IMR-90 (cell line): Measurements from ENCODE around the gene LAMB1. TPM values are rescaled to one million over a fixed set of nuclear protein-coding genes. Genes with fewer than 3 reads are reported as not detected.
A peak's percentile ranks its signal among the peaks of the same experiment; 100 is the strongest.

Experiments used
- ATAC-seq: fragments of 200-7000 bp; cut with Tn5 transposase; 2 replicates; pipeline ENCODE4 v1.9.1; 2020; ENCODE audit warnings: low read depth, mild to moderate bottlenecking, moderate library complexity
- BruUV-seq: library from RNA; stranded (reverse); fragments of 400-500 nt; replicated peaks from 2 replicates; lab custom pipeline; 2021; lab: Mats Ljungman, UMichigan
- CTCF ChIA-PET: fragments of 300-600 bp; formaldehyde crosslinking; extraction: SDS; loops from one replicate; lab custom pipeline; 2021; ENCODE audit warnings: antibody characterized with exemption; lab: Yijun Ruan, JAX
- POLR2A ChIA-PET: fragments of 300-600 bp; sonication (Branson Sonifier 250); formaldehyde crosslinking; loops from one replicate; lab custom pipeline; 2022; ENCODE audit warnings: antibody characterized with exemption; ENCODE audit not compliant: unreplicated experiment; lab: Charles Lee
- DNase-seq: peaks from one replicate; pipeline ENCODE4 v3.0.0; 2013
- H2AFZ ChIP-seq: replicated peaks from 2 replicates; pipeline ENCODE3; 2013; ENCODE audit warnings: low read length, mild to moderate bottlenecking; ENCODE audit not compliant: poor library complexity
- H2AK5ac ChIP-seq: 2 replicates; pipeline ENCODE4 v1.6.1; 2013; ENCODE audit warnings: low read depth, low read length, inconsistent platforms
- H2AK9ac ChIP-seq: replicated peaks from 2 replicates; pipeline ENCODE3; 2013; ENCODE audit warnings: mild to moderate bottlenecking, low read depth, low read length, moderate library complexity; ENCODE audit not compliant: poor library complexity
- H2BK120ac ChIP-seq: 2 replicates; pipeline ENCODE4 v1.6.1; 2013; ENCODE audit warnings: low read depth, low read length, inconsistent platforms
- H2BK15ac ChIP-seq: 3 replicates; pipeline ENCODE4 v1.6.1; 2013; ENCODE audit warnings: low read depth, low read length, inconsistent platforms
- H2BK20ac ChIP-seq: 2 replicates; pipeline ENCODE4 v1.6.1; 2013; ENCODE audit warnings: low read depth, mild to moderate bottlenecking, inconsistent platforms, low read length, moderate library complexity
- H2BK5ac ChIP-seq: 2 replicates; pipeline ENCODE4 v1.6.1; 2013; ENCODE audit warnings: mild to moderate bottlenecking, low read depth, low read length, inconsistent platforms; ENCODE audit not compliant: poor library complexity, severe bottlenecking
- H3K14ac ChIP-seq: replicated peaks from 2 replicates; pipeline ENCODE4 v1.6.1; 2013; ENCODE audit warnings: low read depth, low read length, inconsistent platforms
- H3K18ac ChIP-seq: 2 replicates; pipeline ENCODE4 v1.6.1; 2013; ENCODE audit warnings: low read depth, low read length, control low read depth
- H3K23ac ChIP-seq: 2 replicates; pipeline ENCODE4 v1.6.1; 2013; ENCODE audit warnings: low read depth, low read length, inconsistent platforms
- H3K27ac ChIP-seq: 2 replicates; pipeline ENCODE4 v1.5.1; 2013; ENCODE audit warnings: mild to moderate bottlenecking, control low read depth, low read length; ENCODE audit not compliant: insufficient read depth
- H3K27me3 ChIP-seq: 2 replicates; pipeline ENCODE4 v1.6.1; 2013; ENCODE audit warnings: low read length; ENCODE audit not compliant: control insufficient read depth, insufficient read depth
- H3K36me3 ChIP-seq: 2 replicates; pipeline ENCODE4 v1.6.1; 2013; ENCODE audit warnings: low read length, mixed read lengths; ENCODE audit not compliant: control insufficient read depth, insufficient read depth
- H3K4ac ChIP-seq: 2 replicates; pipeline ENCODE4 v1.6.1; 2013; ENCODE audit warnings: low read depth, low read length, inconsistent platforms
- H3K4me1 ChIP-seq: 2 replicates; pipeline ENCODE4 v1.6.1; 2013; ENCODE audit warnings: low read length, mixed read lengths; ENCODE audit not compliant: control insufficient read depth, insufficient read depth
- H3K4me2 ChIP-seq: 2 replicates; pipeline ENCODE4 v1.6.1; 2013; ENCODE audit warnings: low read depth, mild to moderate bottlenecking, control low read depth, low read length, moderate library complexity
- H3K4me3 ChIP-seq: 2 replicates; pipeline ENCODE4 v1.5.1; 2013; ENCODE audit warnings: low read depth, mild to moderate bottlenecking, control low read depth, low read length, moderate library complexity; ENCODE audit not compliant: insufficient read depth
- H3K56ac ChIP-seq: 2 replicates; pipeline ENCODE4 v1.6.1; 2013; ENCODE audit warnings: low read length, inconsistent platforms; ENCODE audit not compliant: insufficient read depth; ENCODE audit errors: extremely low read depth
- H3K79me1 ChIP-seq, 2 experiments: 2 replicates each; pipeline ENCODE4 v1.6.1; 2013; ENCODE audit warnings: low read length in 2 of 2, inconsistent platforms in 1 of 2, low read depth in 1 of 2
- H3K9ac ChIP-seq: 2 replicates; pipeline ENCODE4 v1.6.1; 2013; ENCODE audit warnings: low read depth, low read length, control low read depth
- H3K9me1 ChIP-seq: 2 replicates; pipeline ENCODE4 v1.6.1; 2013; ENCODE audit warnings: low read length, inconsistent platforms; ENCODE audit not compliant: insufficient read depth
- H3K9me3 ChIP-seq: 2 replicates; pipeline ENCODE4 v1.6.1; 2013; ENCODE audit warnings: low read length; ENCODE audit not compliant: control insufficient read depth, insufficient read depth
- H4K20me1 ChIP-seq: 2 replicates; pipeline ENCODE4 v1.6.1; 2013; ENCODE audit warnings: low read length, inconsistent platforms; ENCODE audit not compliant: insufficient read depth
- H4K5ac ChIP-seq: 2 replicates; pipeline ENCODE4 v1.6.1; 2013; ENCODE audit warnings: mild to moderate bottlenecking, low read depth, low read length, control low read depth
- H4K8ac ChIP-seq, 2 experiments: 2 replicates each; pipeline ENCODE4 v1.6.1; 2013; ENCODE audit warnings: low read depth in 2 of 2, low read length in 2 of 2, control low read depth in 1 of 2, inconsistent platforms in 1 of 2
- H4K91ac ChIP-seq: 2 replicates; pipeline ENCODE4 v1.6.1; 2013; ENCODE audit warnings: low read depth, low read length, inconsistent platforms; ENCODE audit not compliant: insufficient read depth
- BHLHE40 ChIP-seq: fragments of 150-350 bp; IDR thresholded peaks from 2 replicates; pipeline ENCODE4 v1.6.1; 2016; ENCODE audit warnings: mild to moderate bottlenecking, low read depth, low read length
- CEBPB ChIP-seq: IDR thresholded peaks from 2 replicates; pipeline ENCODE4 v1.6.1; 2012; ENCODE audit warnings: low read depth, low read length, improper control_type of control experiment
- WGBS, 2 experiments: methylation state at CpG; one replicate each; pipeline versions ENCODE4 v1.1.5 to v1.1.7; 2013; ENCODE audit warnings: missing lambda C conversion rate in 2 of 2; ENCODE audit not compliant: insufficient read length in 1 of 2; ENCODE audit errors: extremely low coverage in 2 of 2; 5-methylcytosine and 5-hydroxymethylcytosine counted together
- dilution Hi-C: fragments of 300-500 bp; cut with HindIII; formaldehyde crosslinking; loops from one replicate; pipeline ENCODE4 v1.14.3; 2018; ENCODE audit warnings: low sequenced_read_pairs; ENCODE audit not compliant: unreplicated experiment
- in situ Hi-C: fragments of 300-500 bp; cut with MboI; formaldehyde crosslinking; loops from 3 replicates; pipeline ENCODE4 v1.14.3; 2019; ENCODE audit warnings: low sequenced_read_pairs, inconsistent platforms, mixed read lengths
- intact Hi-C: fragments of 100-400 bp; cut with micrococcal nuclease; formaldehyde crosslinking; loops from 2 replicates; pipeline ENCODE4 v1.10.0; 2022
- polyA plus RNA-seq, 3 experiments: library from polyadenylated mRNA; depleted of rRNA; stranded (reverse); fragments of >200 nt; gene quantifications; 2 replicates each; pipeline ENCODE4 v1.2.3, GENCODE V29; 2012; ENCODE audit warnings: low replicate concordance in 1 of 3
- total RNA-seq: library from RNA; depleted of rRNA; stranded (reverse); fragments of >200 nt; gene quantifications from 2 replicates; pipeline ENCODE4 v1.2.3, GENCODE V29; 2012

Gene LAMB1
- total and polyA plus RNA-seq, 2 of the 4 experiments (the other 2 are of a cell fraction) = 114 to 117 TPM

- H3K4me2 ChIP-seq = no peak overlapping the region
- no TSS peak for BruUV-seq
- no CpG with 5 or more reads among the region's 2 CpGs for WGBS, 2 experiments
Measured at GRCh38 chr7:107946451-107946850, 56.5 kb downstream of the LAMB1 start.

More at GRCh38 chr7:107946451-107946850, 56.5 kb downstream of the LAMB1 start:
- dilution Hi-C loops (no loop called here), intact Hi-C loops (no loop called here), in situ Hi-C loops (no loop called here)
- no peak overlapping the region for H2BK120ac ChIP-seq
- DNase-seq (peak; percentile 47), ATAC-seq (no peak)
- H3K14ac ChIP-seq = no peak overlapping the region
- peak overlapping the region; percentile 25 for H2BK5ac ChIP-seq
- H2AK9ac ChIP-seq = no peak overlapping the region
- no peaks in the 10 kb centered on the region for H3K9me3 ChIP-seq
- H3K27me3 ChIP-seq = no peaks in the 10 kb centered on the region
- H3K9me1 ChIP-seq = peaks cover 33% of the 10 kb centered on the region
- H4K20me1 ChIP-seq = no peaks in the 10 kb centered on the region; the same call in 1 of the 2 replicates
- no peak overlapping the region for H3K9ac ChIP-seq
- no peak overlapping the region for H4K8ac ChIP-seq
- no peak overlapping the region for H2AK5ac ChIP-seq
- ChIA-PET CTCF (no interaction called here), POLR2A (no interaction called here)
- no peak overlapping the region for H3K23ac ChIP-seq
- no peak overlapping the region for H4K91ac ChIP-seq
- H2BK20ac ChIP-seq = no peak overlapping the region
- H3K4me3 ChIP-seq = no peak overlapping the region
- H2AFZ ChIP-seq = no peak overlapping the region
- peaks cover 62% of the 10 kb centered on the region for H3K36me3 ChIP-seq
- peaks cover 14% of the 10 kb centered on the region for H3K4me1 ChIP-seq
- H3K4ac ChIP-seq = 0 out of 2 replicates have a peak overlapping the region, but pooled peaks have one; percentile 15
- H4K5ac ChIP-seq = no peak overlapping the region
- no peak overlapping the region for H3K18ac ChIP-seq
- TF ChIP-seq CEBPB = peak; percentile 45; the same call in 1 of the 2 replicates
- no peak for TF ChIP-seq BHLHE40
- no peak overlapping the region for H3K56ac ChIP-seq
- H3K27ac ChIP-seq = no peak overlapping the region
- peaks cover 9 to 60% of the 10 kb centered on the region in 2 experiments; a peak in 3 of 4 replicates for H3K79me1 ChIP-seq
- H2BK15ac ChIP-seq = no peak overlapping the region
